HG03469 (cell line): ENCODE data around the gene SIPA1L3.
A peak's percentile ranks its signal among the peaks of the same experiment; 100 is the strongest.

ENCODE experiments used
- ATAC-seq: cut with Tn5 transposase; IDR thresholded peaks from one replicate; pipeline ENCODE4 v1.9.1; 2021; ENCODE audit warnings: mild to moderate bottlenecking, moderate library complexity, moderate number of reproducible peaks; ENCODE audit not compliant: unreplicated experiment

Gene SIPA1L3

DNA sequence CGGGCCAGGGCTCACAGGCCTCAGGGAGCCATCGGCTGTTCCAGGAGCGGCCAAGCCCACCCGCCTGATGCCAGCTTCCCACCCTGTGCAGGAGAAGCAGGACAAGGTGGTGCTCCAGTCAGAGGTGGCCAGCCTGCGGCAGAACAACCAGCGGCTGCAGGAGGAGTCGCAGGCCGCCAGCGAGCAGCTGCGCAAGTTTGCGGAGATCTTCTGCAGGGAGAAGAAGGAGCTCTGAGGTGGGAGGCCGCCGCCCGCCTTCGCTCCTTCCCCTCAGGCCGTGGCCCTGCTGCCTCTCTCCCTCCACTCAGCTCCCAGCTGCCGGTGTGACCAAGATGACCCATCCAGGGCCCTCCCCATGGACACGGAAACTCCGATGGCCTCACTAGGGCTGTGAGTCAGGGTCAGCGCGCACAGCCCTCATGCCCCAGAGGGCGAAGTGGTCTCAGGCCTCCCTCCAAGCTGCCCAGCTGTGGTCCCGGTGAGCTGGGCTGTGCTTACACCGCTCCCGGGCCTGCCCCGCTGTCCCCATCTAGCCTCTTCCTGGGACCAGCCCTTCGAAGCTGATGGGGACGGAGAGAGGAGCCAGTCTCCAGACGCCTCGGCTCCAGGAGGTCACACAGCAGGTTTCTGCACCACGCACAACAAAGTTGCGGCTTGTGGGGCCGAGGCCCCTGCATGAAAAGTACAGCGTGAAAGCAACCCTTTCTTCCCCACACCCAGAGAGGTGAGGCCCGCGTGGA lies 299.2 kb downstream of the SIPA1L3 start:
- no peak for ATAC-seq

DNA sequence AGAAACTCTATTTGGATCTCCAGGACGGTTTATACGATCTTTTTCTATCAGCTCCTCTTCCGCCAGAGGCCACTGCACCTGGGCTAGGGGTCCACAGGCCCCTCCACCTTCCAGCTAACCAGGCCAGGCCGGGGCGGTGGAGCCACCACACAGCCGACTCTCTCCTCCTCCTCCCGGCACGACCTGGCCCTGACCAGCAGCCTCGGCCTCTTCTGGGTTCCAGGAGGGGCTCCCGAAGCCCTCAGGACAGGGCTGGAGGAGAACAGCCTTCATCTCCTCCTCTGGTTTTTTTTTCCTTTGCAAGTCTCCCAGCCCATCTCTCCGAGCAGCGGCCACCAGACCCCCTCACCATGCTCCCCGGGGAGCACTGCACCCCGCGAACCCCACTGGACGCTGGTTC lies 299.9 kb downstream of the SIPA1L3 start:
- no peak for ATAC-seq

DNA sequence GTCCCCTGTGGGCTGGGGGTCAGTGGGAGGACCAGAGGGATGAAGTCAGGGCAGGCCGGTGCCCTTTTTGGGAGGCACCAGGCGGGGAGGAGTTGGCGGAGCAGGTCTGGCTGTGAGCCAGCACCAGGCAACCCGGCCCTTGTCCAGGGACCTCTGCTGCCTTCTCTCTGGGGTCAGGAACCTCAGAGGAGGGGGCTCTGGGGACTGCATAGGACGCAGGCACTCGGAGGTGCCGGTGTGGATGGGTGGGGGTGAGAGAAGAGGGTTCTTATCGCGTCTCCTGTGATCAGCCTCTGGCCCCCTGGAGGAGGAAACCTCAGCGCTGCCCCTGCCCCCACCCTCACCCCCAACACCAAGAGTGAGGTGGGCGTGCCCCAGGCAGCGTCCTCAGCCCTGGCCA lies 300.5 kb downstream of the SIPA1L3 start:
- no peak for ATAC-seq

DNA sequence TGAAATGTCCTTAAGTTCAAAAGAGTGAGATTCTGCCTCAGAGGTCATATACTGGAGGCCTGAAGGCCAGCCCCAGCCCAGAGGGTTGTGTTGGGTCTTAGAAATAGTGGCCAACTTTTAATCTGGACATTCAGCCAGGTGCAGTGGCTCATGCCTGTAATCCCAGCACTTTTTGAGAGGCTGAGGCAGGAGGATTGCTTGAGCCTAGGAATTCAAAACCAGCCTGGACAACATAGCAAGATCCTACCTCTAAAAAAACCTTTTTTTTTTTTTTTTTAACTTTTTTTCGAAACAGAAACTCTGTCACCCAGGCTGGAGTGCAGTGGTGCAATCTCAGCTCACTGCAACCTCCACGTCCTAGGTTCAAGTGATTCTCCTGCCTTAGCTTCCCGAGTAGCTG lies 301.6 kb downstream of the SIPA1L3 start:
- no peak for ATAC-seq

DNA sequence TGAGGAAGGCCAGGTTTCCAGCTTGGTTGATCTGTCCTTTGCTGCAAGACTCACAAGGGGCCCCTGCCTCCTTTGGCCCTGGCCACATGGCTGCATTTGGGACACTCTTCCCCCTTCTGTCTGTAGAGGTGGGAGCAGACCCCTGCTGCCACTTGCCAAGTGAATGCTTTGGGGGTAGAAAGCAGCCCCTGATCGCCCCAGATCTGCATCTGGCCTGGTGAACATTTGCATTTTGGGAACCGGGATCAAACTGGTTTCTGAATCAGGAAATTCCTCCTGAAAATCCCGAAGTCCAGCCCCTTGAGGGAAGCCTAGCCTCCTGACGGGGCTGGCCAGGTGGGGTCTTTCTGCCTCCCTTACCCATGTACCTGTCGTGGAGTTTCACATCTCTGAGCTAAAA lies 302.1 kb downstream of the SIPA1L3 start:
- no peak for ATAC-seq

DNA sequence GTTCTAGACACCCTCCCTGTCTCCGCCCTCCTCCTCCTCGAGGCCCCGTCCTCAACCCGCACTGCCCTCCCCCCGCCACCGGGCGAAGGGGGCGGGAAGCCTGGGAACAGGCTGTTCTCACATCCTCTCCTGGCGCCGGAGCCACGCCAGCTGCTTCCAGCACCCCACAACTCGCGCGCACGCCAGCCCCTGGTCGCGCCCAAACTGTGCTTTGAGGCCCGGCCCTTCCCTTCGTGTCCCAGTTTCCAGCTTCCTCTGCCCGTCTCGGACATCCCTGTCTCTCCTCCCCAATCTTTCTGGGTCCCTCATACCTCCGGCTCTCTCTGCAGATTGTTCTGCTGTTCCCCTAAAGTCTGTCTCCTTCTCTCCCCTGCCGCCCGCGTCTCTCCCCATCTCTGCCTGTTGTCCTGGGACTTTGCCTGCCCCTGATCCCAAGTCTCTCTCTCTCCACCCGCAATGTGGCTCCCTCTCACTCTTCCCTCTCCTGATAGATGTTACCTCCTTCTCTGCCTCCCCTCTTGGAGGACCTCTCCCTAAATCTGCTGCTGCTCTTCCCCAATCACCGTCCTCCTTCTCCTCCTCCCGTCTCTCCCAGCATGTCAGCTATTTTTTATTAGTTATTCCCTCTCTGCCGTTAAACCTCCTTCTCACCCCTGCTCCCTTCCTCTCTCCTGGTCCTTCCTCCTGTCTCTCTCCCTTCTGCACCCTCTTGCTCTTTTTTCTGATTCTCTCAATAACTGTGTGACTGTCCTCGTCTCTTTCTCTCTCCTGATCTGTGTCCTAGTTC lies 302.9 kb downstream of the SIPA1L3 start:
- ATAC-seq = no peak

DNA sequence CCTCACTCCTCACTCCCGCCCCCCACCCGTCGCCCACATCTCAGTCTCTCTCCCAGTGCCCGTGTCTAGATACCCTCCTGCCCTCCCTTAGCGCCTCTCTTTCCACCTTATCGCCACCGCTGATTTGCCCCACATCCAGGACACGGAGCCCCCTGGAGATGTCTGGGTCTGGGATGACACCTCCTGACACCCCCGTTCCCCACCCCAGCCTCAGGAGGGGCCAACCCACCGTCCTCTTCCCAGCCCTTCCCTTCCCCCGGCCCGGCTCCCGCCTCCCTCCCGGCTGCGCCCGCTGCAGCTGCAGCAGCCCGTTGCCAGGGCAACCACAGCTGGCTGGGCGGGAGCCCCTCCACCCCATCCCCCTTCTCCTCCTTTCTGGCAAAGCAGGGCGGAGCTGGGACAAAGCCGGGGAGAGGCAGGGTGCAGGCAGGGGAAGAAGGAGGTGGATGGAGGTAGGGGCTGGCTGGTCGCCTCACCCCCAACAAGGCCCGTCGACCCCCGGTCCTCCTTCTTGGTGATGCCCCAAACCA lies 303.5 kb downstream of the SIPA1L3 start:
- no peak for ATAC-seq

DNA sequence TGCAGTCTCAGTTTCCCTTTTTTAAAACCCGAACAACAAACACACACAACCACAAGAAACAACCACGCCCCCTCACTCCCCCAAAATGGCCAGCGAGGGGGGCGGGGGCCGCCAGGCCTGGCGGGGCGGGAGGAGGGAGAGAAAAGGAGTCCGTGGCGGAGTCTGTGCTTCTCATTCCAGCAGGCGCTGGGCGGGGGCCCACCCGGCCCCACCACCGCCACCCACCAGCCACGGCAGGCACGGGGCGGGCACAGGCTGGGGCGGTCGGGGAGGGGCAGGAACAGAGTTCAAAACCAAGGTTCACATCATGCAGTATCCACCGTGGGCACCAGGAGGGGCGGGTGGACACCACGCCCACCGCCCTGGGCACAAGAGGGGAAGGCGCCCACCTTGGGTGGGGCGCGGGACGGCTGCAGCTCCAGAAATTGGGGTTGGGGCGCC lies 304.2 kb downstream of the SIPA1L3 start:
- ATAC-seq = no peak

DNA sequence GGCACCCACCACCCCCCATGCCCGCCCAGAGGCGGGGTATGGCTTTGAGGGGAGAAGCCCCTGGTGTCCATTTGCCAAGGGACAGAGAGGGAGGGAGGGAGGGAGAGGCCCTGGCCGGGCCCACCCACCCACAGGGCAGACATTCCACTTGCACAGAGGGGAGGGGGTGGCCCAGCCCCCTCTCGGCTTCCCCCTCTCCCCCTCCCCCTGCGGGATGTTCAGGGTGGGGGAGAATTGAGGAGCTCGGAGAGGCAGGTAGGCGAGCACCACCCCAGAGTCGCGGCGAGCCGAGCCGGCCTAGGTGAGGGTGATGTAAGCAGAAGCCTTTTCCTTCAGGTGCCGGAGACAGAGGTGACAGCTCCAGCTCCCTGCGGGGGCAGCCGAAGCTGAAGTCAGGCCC lies 304.8 kb downstream of the SIPA1L3 start:
- no peak for ATAC-seq

DNA sequence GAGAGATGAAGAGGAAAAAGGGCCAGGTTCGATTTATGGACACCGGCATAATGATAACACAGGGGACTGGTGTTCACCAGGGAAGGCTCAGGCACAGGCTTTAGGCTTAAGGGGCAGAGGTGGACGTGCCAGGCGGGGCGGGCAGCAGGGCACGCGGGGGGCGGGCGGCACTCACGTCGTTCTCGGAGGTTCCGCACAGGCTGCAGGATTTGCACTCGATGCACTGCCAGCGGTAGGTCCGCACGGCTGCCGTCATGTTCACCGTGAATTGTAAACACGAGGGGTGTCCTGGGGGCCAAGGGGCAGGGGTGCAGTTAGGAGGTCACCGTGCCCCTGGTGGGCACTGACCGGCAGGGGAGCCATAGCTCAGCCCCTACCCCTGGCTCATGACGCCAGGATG lies 306.5 kb downstream of the SIPA1L3 start:
- no peak for ATAC-seq

DNA sequence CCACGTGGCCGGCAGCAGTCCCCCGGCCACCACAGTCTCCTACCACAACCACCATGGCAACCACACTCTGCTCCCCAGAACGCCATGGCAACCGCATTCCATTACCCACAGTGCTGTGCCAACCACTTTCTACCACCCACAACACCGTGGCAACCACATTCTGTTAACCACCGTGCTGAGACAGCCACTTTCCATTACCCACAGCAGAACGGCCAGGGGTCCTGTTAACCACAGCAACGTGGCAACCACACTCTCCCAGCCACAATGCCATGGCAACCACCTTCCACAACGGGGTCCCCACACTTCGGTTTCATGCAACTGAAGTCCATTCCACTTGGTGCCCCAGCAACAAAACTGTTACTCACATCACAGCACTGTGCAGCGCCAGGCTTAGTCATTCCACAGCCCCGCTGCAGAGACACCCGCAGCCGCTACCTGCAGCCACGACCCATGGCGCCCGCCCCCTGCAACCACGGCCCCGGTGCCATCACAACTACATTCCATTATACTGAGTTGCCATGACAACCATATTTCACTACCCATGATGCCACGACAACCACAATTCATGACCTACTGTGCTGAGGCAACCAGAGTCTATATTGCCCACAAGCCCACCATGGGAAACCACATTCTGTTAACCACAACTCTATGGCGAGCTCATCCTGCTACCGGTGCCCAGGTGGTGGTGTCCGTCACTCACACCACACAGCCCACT lies 307.1 kb downstream of the SIPA1L3 start:
- peak; percentile 55 for ATAC-seq

DNA sequence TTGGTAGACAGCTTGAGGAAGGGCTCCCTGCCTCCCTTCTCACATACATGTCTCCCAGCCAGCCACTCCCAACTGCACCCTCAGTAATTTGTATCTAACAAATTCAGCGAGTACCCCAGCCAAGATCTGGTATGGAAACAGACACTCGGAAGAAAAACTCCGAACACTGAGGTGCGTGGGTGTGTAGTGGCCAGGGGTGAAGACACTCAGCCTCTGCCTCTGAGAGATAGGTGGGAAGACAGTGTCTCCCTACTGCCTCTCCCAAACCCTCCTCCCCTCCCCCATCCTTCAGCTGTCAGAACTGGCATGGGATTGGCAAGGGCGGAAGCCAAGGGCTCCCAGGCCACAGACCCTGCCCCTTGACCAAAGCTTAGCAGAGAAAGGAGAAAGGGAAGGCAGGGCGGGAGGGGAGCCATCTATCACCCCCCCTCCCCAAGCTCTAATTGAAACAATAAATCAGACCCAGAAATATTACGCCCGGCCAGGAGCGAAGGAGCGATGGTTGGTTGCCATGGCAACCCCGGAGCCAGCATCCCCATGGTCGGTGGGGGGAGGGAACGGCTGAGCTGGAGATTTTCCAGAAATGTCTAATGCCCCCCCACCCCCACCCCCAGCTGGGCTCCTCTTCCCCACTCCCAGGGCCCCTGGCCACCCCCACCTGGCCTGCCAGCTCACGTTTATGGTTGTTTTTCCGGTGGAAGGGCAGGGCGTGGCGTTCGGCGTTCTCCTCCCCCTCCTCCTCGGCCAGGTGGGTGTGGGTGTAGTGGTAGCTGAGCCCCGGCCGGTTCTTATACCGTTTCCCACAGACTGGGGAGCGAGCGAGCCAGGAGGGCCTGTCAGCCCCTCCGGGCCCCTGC lies 310.0 kb downstream of the SIPA1L3 start:
- ATAC-seq = no peak

DNA sequence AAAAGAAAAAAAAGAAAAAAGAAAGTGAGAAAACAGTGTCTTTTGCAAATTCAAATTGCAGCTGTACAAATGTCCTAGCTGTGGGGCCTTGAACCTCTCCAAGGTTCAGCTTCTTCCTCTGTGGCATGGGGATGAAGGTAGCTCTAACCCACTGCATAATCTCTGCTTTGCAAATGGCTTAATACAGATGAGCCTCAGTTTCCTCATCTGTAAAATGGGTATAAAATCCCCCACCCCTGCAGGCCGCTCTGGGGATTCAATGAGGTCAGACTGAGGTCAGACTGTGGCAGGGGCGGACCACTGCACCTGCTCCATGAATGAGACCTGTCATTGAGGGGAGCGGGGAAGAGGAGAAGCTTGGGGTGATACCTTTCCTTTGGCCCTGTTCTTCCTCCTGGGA lies 311.2 kb downstream of the SIPA1L3 start:
- no peak for ATAC-seq

DNA sequence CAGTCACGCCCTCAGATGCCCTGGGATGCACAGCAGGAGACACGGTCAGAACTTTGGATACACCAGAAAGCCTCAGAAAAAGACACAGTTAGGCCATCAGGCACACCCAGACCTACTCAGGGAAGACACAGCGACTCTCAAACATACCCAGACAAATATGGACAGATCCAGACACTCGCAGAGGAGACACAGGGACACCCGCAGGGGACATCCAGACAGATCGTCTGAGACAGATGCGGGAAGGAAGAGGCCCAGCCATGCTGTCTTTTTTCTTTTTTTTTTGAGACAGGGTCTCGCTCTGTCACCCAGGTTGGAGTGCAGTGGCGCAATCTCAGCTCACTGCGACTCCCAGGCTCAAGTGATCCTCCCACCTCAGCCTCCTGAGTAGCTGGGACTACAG lies 312.2 kb downstream of the SIPA1L3 start:
- no peak for ATAC-seq

DNA sequence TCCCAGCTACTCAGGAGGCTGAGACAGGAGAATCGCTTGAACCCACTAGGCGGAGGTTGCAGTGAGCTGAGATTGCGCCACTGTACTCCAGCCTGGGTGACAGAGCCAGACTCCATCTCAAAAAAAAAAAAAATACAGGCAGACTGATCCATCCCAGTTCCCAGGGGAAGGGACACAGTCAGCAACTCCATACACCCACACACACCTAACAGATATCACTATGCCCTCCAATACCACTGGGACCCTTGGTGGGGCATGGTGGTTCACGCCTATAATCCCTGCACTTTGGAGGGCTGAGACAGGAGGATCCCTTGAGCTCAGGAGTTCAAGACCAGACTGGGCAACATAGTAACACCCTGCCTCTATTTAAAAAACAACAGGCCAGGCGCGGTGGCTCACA lies 314.4 kb downstream of the SIPA1L3 start:
- no peak for ATAC-seq

DNA sequence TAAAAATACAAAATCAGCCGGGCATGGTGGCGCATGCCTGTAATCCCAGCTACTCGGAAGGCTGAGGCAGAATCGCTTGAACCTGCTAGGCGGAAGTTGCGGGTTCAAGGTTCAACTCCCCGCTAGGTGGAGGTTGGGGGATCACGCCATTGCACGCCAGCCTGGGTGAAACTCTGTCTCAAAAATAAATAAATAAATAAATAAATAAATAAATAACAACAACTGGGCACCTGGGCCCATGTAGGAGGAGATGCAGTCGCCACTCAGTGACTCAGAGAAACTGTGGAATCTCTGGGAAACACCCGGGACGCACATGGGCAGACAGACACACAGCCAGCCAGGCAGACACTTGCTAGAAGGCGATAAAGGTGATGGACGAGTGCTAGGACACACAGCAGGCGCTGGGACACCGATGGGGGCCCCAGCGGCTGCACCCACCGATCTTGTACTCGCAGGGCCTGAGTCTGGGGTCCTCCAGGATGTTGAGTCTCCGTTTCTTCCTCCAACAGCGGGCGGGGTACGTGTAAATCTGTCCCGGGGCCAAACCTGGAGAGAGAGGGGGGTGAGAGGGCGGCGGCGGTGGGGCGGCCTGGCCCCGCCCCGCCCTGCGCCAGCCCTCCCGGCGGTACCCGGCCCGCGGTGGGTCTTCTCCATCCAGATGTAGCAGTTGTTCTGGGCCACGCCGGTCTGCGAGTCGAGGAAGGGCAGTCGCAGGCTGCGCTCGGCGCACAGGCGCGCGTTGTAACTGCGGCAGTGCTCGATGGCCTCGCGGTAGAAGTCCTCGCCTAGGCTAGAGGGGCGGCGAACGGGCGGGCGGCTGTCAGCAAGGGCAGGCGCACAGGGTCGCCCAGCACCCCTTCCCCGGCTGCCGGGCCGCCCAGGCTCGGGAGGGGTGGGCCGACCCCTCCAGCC lies 315.2 kb downstream of the SIPA1L3 start:
- no peak for ATAC-seq

DNA sequence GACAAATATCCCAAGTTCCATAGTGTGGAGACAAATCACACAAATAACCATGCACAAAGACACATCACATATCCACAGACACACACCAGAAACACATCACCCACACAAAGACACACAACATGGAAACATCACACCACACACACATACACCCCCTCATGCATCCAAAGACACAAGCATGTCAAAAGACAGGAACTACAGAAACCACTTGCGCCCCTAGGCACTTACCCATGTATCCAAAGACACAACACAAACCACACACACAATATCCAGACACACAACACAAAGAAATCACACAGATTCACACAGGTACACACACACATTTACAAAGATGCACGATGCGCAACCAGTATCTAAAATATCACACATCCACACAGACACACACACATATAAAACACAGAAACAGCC lies 316.1 kb downstream of the SIPA1L3 start:
- no peak for ATAC-seq

DNA sequence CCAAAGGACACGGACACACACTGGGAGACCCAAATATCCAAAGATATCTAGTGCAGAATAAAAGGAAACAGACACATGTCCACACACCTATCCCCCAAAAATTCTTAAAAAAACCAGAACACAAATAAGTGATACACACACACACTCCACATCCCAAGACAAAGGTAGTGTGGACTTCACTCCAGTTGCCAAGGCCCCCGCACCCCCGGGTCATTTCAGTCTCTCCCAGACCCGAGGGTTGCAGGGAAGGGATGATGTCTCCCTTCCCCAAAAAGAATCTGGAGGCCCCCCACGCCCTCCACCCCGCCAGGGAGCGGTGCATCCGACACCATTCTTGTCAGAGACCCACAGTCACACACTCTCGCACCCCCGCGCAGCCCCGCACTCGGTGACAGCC lies 316.6 kb downstream of the SIPA1L3 start:
- ATAC-seq = no peak

DNA sequence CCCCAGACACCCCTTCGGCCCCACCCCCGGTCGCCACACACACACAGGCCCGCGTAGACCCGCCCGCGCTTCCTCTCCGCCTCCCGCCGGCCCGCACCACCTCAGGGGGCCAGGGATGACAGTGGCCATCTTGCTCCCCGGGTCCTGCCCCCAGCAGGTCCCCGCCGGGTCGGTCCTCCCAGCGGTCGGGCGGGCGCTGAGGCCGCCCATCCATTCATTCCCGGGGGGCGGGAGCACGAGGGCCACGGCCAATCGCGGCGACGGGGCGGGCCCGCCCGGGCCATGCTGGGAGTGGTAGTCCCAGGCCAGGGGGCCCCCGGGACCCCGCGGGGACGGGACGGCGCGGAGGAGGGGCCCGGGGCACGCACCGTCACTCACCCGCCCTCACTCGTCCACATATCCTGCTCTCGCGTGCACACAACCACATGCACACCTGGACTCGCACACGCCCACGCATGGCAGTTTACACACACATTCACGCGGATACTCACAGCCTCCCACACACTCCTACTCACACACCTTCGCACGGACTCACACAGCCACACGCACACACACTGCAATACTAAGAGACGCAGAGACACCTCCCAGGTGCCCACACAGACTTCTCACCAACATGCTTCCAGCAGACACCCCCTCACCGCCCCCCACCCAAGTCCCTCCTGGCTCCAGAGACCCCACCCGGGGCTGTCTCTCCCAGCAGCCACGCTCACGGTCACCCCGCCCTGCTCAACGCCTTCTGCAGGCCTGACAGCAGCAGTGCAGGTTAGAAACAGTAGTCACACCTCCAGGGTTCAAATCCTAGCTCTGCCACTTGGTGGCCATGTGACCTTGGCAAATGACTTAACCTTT lies 317.2 kb downstream of the SIPA1L3 start, which contains the start of gene DPF1:
DPF1 (minus strand) TSS at position 209 of the 849 bp plus-strand sequence; CDS start at position 129, 80 bp downstream.
- ATAC-seq = no peak
